A549 (cell line): ENCODE results near the gene PGPEP1. TPM values are rescaled to one million over a fixed set of nuclear protein-coding genes. Genes with fewer than 3 reads are reported as not detected.

Source experiments
- ATAC-seq, 2 experiments: fragments of 200-7000 bp in 1 of 2; fragments of >200 bp in 1 of 2; cut with Nextera tagmentation in 1 of 2; cut with Tn5 transposase in 1 of 2; 3 replicates each; pipeline versions ENCODE4 v1.8.0 to v1.9.1; 2018 to 2020; ENCODE audit warnings: mild to moderate bottlenecking in 1 of 2, moderate library complexity in 1 of 2
- CTCF ChIA-PET: fragments of 300-600 bp; sonication (Branson Sonifier 250); formaldehyde crosslinking; extraction: SDS; loops from one replicate; lab custom pipeline; 2021; ENCODE audit warnings: antibody characterized with exemption, inconsistent platforms; lab: Yijun Ruan, JAX
- POLR2A ChIA-PET: fragments of 350-600 bp; formaldehyde crosslinking; extraction: SDS; loops from one replicate; lab custom pipeline; 2021; ENCODE audit warnings: antibody characterized with exemption, inconsistent platforms; lab: Yijun Ruan, JAX
- DNase-seq, 2 experiments: peaks; one replicate each; pipeline versions ENCODE4 v3.0.0 to v3.0.0-alpha.2; 2011 to 2016; ENCODE audit warnings: low read depth in 1 of 2, low spot score in 1 of 2
- FAIRE-seq: peaks from 2 replicates; lab custom pipeline; 2011; peaks lifted over from hg19 to GRCh38; lab: Jason Lieb, UNC
- H3K27ac ChIP-seq, 2 experiments: fragments of >200 bp; sonication (Bioruptor Twin); formaldehyde crosslinking; 3 replicates each; pipeline ENCODE4 v1.5.1; 2016 to 2017
- H3K4me1 ChIP-seq: fragments of >200 bp; sonication (Bioruptor Twin); formaldehyde crosslinking; 3 replicates; pipeline ENCODE4 v1.6.1; 2016
- H3K4me2 ChIP-seq: fragments of >200 bp; sonication (Bioruptor Twin); formaldehyde crosslinking; 3 replicates; pipeline ENCODE4 v1.6.1; 2016
- H3K4me3 ChIP-seq: fragments of >200 bp; sonication (Bioruptor Twin); formaldehyde crosslinking; 3 replicates; pipeline ENCODE4 v1.5.1; 2016
- H3K9me3 ChIP-seq: fragments of >200 bp; sonication (Bioruptor Twin); formaldehyde crosslinking; 3 replicates; pipeline ENCODE4 v1.6.1; 2016
- CHD4 ChIP-seq: fragments of 200-600 bp; sonication (generic); IDR thresholded peaks from 2 replicates; pipeline ENCODE4 v1.6.1; 2016; ENCODE audit warnings: antibody characterized with exemption, mild to moderate bottlenecking, borderline replicate concordance
- CTCF ChIP-seq: fragments of >200 bp; sonication (Bioruptor Twin); formaldehyde crosslinking; IDR thresholded peaks from 3 replicates; pipeline ENCODE4 v1.5.1; 2016
- EHMT2 ChIP-seq: fragments of 200-600 bp; sonication (generic); IDR thresholded peaks from 2 replicates; pipeline ENCODE4 v1.6.1; 2016; ENCODE audit warnings: antibody characterized with exemption, low read depth, mild to moderate bottlenecking, moderate library complexity
- ESRRA ChIP-seq: fragments of 150-350 bp; IDR thresholded peaks from 2 replicates; pipeline ENCODE4 v1.6.1; 2014; ENCODE audit warnings: mild to moderate bottlenecking, low read length, borderline replicate concordance
- FOSB ChIP-seq: fragments of 250-450 bp; sonication (Bioruptor Pico); IDR thresholded peaks from 2 replicates; pipeline ENCODE4 v1.5.0; 2020; ENCODE audit warnings: mild to moderate bottlenecking, moderate library complexity
- GATA3 ChIP-seq: IDR thresholded peaks from 2 replicates; pipeline ENCODE4 v1.6.1; 2012; ENCODE audit warnings: borderline replicate concordance
- HES2 ChIP-seq: fragments of >200 bp; sonication (Bioruptor Twin); formaldehyde crosslinking; IDR thresholded peaks from 2 replicates; pipeline ENCODE4 v1.6.1; 2016
- HEYL ChIP-seq: fragments of 250-450 bp; sonication (Bioruptor Pico); IDR thresholded peaks from 2 replicates; pipeline ENCODE4 v1.8.0; 2021; ENCODE audit warnings: mild to moderate bottlenecking, moderate library complexity
- HOXA7 ChIP-seq: fragments of 250-450 bp; sonication (Bioruptor Pico); IDR thresholded peaks from 2 replicates; pipeline ENCODE4 v1.5.0; 2020; ENCODE audit warnings: mild to moderate bottlenecking, moderate library complexity
- NPAS2 ChIP-seq: fragments of 250-450 bp; sonication (Bioruptor Pico); IDR thresholded peaks from 2 replicates; pipeline ENCODE4 v1.8.0; 2022; ENCODE audit warnings: mild to moderate bottlenecking, moderate library complexity, borderline replicate concordance
- NR3C1 ChIP-seq: fragments of >200 bp; sonication (Bioruptor Twin); formaldehyde crosslinking; IDR thresholded peaks from 3 replicates; pipeline ENCODE4 v1.6.1; 2017
- PHF8 ChIP-seq: fragments of 200-600 bp; sonication (generic); IDR thresholded peaks from 2 replicates; pipeline ENCODE4 v1.6.1; 2016; ENCODE audit warnings: low read depth, mild to moderate bottlenecking, antibody characterized with exemption, moderate library complexity, borderline replicate concordance
- POLR2A ChIP-seq: IDR thresholded peaks from 2 replicates; pipeline ENCODE4 v1.6.1; 2012; ENCODE audit warnings: mild to moderate bottlenecking, low read length
- POLR2AphosphoS2 ChIP-seq: conservative IDR thresholded peaks from 2 replicates; pipeline ENCODE4 v1.6.1; 2012; ENCODE audit warnings: low read length, improper control_type of control experiment, inconsistent platforms
- RARB ChIP-seq: fragments of 250-450 bp; sonication (Bioruptor Pico); IDR thresholded peaks from 2 replicates; pipeline ENCODE4 v1.8.0; 2021; ENCODE audit warnings: mild to moderate bottlenecking, moderate library complexity
- REST ChIP-seq: fragments of 200-600 bp; sonication (generic); IDR thresholded peaks from 2 replicates; pipeline ENCODE4 v1.6.1; 2016; ENCODE audit warnings: antibody characterized with exemption, mild to moderate bottlenecking, moderate library complexity
- RFX5 ChIP-seq: fragments of 450-650 bp; IDR thresholded peaks from 2 replicates; pipeline ENCODE4 v1.7.1; 2014; ENCODE audit warnings: antibody characterized with exemption, mild to moderate bottlenecking, moderate library complexity
- SMC3 ChIP-seq: fragments of >200 bp; sonication (Bioruptor Twin); formaldehyde crosslinking; IDR thresholded peaks from 3 replicates; pipeline ENCODE4 v1.6.1; 2018; ENCODE audit warnings: inconsistent platforms
- USF2 ChIP-seq: fragments of 450-650 bp; IDR thresholded peaks from 2 replicates; pipeline ENCODE4 v1.6.1; 2014; ENCODE audit warnings: antibody characterized with exemption
- WGBS: methylation state at CpG from one replicate; pipeline ENCODE4 v1.1.6; 2017; ENCODE audit errors: missing lambda C conversion rate; 5-methylcytosine and 5-hydroxymethylcytosine counted together
- polyA plus RNA-seq, 4 experiments: library from polyadenylated mRNA; depleted of rRNA in 3 of 4; stranded (reverse); fragments of >200 nt; fragmentation: RNase III in 1 of 4; extraction: RNeasy Plus Mini Kit Qiagen cat#74134 plus additional on column Dnase treatment in 1 of 4; gene quantifications; 2 replicates in 3 of 4; 3 replicates in 1 of 4; pipeline ENCODE4 v1.2.3, GENCODE V29; 2011 to 2017
- TF ChIP-seq, protein P1 (sequence below): IDR thresholded peaks from 2 replicates; pipeline ENCODE4 v1.6.1; 2012
- TF ChIP-seq, protein P2 (sequence below): fragments of 150-350 bp; IDR thresholded peaks from 2 replicates; pipeline ENCODE4 v1.6.1; 2014; ENCODE audit warnings: low read depth, mild to moderate bottlenecking, low read length

Gene PGPEP1
- polyA plus RNA-seq, 2 of the 4 experiments (the other 2 are of a cell fraction), result 5.3 to 7.1 TPM

DNA sequence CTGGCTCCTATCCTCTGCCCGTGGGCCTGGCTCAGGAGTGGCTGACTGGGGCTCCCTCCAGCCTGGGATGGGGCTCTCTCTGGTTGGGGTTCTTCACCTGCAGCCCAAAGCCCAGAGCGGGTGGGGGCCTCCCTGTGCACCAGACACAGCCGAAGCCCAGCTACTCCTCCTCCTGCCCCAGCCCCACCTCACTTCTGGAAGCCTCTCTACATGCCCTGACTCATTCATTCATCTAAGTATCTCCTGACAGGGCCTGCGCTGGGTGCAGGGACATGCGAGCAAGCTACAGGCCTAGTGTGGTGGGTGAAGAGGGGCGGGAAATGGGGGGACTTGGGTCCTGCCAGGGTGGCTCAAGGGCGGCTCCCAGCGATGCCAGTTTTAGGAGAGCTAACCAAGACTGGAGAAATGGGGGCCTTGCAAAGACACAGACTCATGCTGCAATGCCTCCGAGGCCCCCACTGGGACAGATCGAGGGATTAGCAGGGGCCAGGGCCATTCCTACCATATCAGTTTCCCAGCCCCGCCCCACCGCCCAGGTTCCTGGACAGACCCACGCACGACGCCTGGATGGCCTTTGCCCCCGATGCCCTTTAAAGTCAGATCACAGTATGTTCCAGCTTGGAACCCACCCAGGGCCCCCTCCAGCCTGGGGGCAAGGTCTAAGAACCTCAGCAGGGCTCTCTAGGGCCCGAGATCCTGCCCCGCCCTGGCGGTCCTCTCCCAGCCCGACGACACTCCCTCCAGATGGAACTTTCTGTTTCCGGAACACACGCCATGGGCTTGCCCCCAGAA lies 30.1 kb upstream of the PGPEP1 start:
- ATAC-seq, result no peak
- ChIA-PET CTCF (interaction anchor here (2.5 to 5.4 kb wide), 2 partner anchors 11 to 31 kb away, joined by 20 to 27 read pairs; partner anchors contain the start of gene LSM4), POLR2A (interaction anchor here (0.6 to 2.2 kb wide), 2 partner anchors 18 to 29 kb away, joined by 3 to 7 read pairs; partner anchors contain the start of gene JUND)
- H3K27ac ChIP-seq, result peak overlapping the region in 1 of 2 experiments; percentile 46; a peak in 1 of 6 replicates
- H3K4me1 ChIP-seq, result peaks cover 12% of the 10 kb centered on the region
- no peak overlapping the region for H3K4me2 ChIP-seq
- no peak overlapping the region for H3K4me3 ChIP-seq
- TF ChIP-seq RARB (CRISPR knock-in tag), result no peak
- TF ChIP-seq ESRRA, result no peak
- TF ChIP-seq POLR2AphosphoS2, result no peak
- TF ChIP-seq NPAS2, result no peak
- TF ChIP-seq EHMT2, result no peak
- TF ChIP-seq FOSB (CRISPR knock-in tag), result no peak
- TF ChIP-seq, protein P1, sequence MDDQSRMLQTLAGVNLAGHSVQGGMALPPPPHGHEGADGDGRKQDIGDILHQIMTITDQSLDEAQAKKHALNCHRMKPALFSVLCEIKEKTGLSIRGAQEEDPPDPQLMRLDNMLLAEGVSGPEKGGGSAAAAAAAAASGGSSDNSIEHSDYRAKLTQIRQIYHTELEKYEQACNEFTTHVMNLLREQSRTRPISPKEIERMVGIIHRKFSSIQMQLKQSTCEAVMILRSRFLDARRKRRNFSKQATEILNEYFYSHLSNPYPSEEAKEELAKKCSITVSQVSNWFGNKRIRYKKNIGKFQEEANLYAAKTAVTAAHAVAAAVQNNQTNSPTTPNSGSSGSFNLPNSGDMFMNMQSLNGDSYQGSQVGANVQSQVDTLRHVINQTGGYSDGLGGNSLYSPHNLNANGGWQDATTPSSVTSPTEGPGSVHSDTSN, result no peak
- no peak for TF ChIP-seq REST
- no peak for TF ChIP-seq USF2
- no peak for TF ChIP-seq RFX5
- no peak for FAIRE-seq
- DNase-seq, result no peak
- no peaks in the 10 kb centered on the region for H3K9me3 ChIP-seq
- 81% methylated on average over 22 of the region's 23 CpGs for WGBS

DNA sequence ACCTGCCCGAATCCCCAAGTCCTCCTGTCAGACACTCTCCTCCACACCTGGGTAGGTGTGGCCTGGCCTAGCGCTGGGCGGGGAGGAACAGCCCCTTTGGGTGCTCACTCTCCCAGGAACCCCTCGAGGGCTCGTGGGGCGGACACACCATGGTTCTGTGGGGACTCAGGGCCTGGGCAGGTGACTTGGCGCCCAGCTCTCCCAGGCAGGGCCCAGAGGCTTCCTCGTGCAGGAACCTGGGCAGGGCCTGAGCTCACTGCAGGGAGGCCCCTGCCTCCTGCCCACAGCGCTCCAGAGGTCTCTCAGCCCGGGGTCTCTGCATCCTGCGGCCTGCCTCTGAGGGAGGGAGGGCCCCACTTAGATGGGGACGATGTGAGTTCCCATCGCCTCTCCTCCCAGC lies 29.4 kb upstream of the PGPEP1 start:
- ATAC-seq (no peak), FAIRE-seq (no peak), DNase-seq (no peak)
- Histone ChIP-seq H3K4me1 (peaks cover 7% of the 10 kb centered on the region; the same call in 1 of the 3 replicates), H3K27ac (peak overlapping the region in 1 of 2 experiments; percentile 46; a peak in 1 of 6 replicates), H3K9me3 (no peaks in the 10 kb centered on the region), H3K4me3 (no peak overlapping the region), H3K4me2 (no peak overlapping the region)
- CTCF ChIA-PET, result interaction anchor here (0.6 to 5.4 kb wide), 3 partner anchors 11 to 34 kb away, joined by 3 to 27 read pairs (median 20); partner anchors contain the start of gene LSM4
- WGBS, result 95% methylated on average over 7 of the region's 13 CpGs
- POLR2A ChIA-PET, result interaction anchor here (2.2 kb wide), 1 partner anchor 29 kb away, joined by 7 read pairs; the partner anchor contains the start of gene JUND
- TF ChIP-seq FOSB (CRISPR knock-in tag) (no peak), RARB (CRISPR knock-in tag) (no peak), CHD4 (no peak), CTCF (no peak), SMC3 (no peak), REST (no peak), POLR2A (no peak), HEYL (no peak), PHF8 (no peak), NR3C1 (no peak), HOXA7 (CRISPR knock-in tag) (no peak), EHMT2 (no peak), HES2 (no peak), GATA3 (no peak)
- TF ChIP-seq, protein P2, sequence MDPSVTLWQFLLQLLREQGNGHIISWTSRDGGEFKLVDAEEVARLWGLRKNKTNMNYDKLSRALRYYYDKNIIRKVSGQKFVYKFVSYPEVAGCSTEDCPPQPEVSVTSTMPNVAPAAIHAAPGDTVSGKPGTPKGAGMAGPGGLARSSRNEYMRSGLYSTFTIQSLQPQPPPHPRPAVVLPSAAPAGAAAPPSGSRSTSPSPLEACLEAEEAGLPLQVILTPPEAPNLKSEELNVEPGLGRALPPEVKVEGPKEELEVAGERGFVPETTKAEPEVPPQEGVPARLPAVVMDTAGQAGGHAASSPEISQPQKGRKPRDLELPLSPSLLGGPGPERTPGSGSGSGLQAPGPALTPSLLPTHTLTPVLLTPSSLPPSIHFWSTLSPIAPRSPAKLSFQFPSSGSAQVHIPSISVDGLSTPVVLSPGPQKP, result no peak
